CD4-positive, alpha-beta T cell treated with Interleukin-15 for 4 hours (primary cell): ENCODE results near the gene CEP85L.
"Not testable (repeated sequence)": the region's sequence is repeated elsewhere in the genome, so short reads cannot be mapped to it uniquely, and the experiment has no call there.

Source experiments
- DNase-seq: peaks from one replicate; pipeline ENCODE4 v3.0.0-alpha.2; 2020; ENCODE audit warnings: low spot score

CEP85L gene

GRCh38 chr6:118495485-118496280 lies 155.7 kb downstream of the CEP85L start:
- no peak for DNase-seq

- DNase-seq: no peak
These were observed 157.3 kb downstream of the CEP85L start for GRCh38 chr6:118494091-118494490.

- DNase-seq: no peak
These were observed 161.4 kb downstream of the CEP85L start for GRCh38 chr6:118489990-118490389.

GRCh38 chr6:118488631-118489030 lies 162.8 kb downstream of the CEP85L start:
- no peak for DNase-seq

- DNase-seq: no peak
These were observed 165.5 kb downstream of the CEP85L start for GRCh38 chr6:118485601-118486550.

GRCh38 chr6:118476551-118476950 lies 174.8 kb downstream of the CEP85L start:
- DNase-seq: no peak

GRCh38 chr6:118473266-118473665 lies 178.1 kb downstream of the CEP85L start:
- DNase-seq: no peak

GRCh38 chr6:118469468-118469867 lies 181.9 kb downstream of the CEP85L start:
- DNase-seq: no peak

- DNase-seq: no peak
These were observed 182.5 kb downstream of the CEP85L start for GRCh38 chr6:118468682-118469465.

- no peak for DNase-seq
These were observed 184.2 kb downstream of the CEP85L start for GRCh38 chr6:118467181-118467580.

- DNase-seq: no peak
These were observed 186.8 kb downstream of the CEP85L start for GRCh38 chr6:118464620-118465019.

- no peak for DNase-seq
These were observed 190.4 kb downstream of the CEP85L start for GRCh38 chr6:118460958-118461470.

GRCh38 chr6:118456982-118457381 lies 194.4 kb downstream of the CEP85L start:
- DNase-seq: no peak

- no peak for DNase-seq
These were observed 199.6 kb downstream of the CEP85L start for GRCh38 chr6:118451839-118452238.

GRCh38 chr6:118444796-118445195 lies 206.6 kb downstream of the CEP85L start:
- DNase-seq: no peak

GRCh38 chr6:118436482-118436881 lies 214.9 kb downstream of the CEP85L start:
- no peak for DNase-seq

GRCh38 chr6:118434147-118434546 lies 217.2 kb downstream of the CEP85L start:
- not testable (repeated sequence) for DNase-seq

- DNase-seq: not testable (repeated sequence)
These were observed 230.1 kb downstream of the CEP85L start for GRCh38 chr6:118421312-118421711.

GRCh38 chr6:118419448-118420394 lies 231.7 kb downstream of the CEP85L start:
- no peak for DNase-seq
